NT2/D1 (cell line): ENCODE results near the gene AGAP1.
A peak's percentile ranks its signal among the peaks of the same experiment; 100 is the strongest.

Source experiments
- DNase-seq: peaks from one replicate; pipeline ENCODE4 v3.0.0-alpha.2; 2011; ENCODE audit warnings: low read depth, low spot score
- H3K27me3 ChIP-seq: 2 replicates; pipeline ENCODE4 v1.6.0; 2011; ENCODE audit warnings: mild to moderate bottlenecking; ENCODE audit not compliant: insufficient read length, insufficient read depth
- H3K36me3 ChIP-seq: 2 replicates; pipeline ENCODE4 v1.6.1; 2011; ENCODE audit warnings: mild to moderate bottlenecking, low read length, mixed read lengths; ENCODE audit not compliant: insufficient read depth, insufficient read length
- H3K4me1 ChIP-seq: 2 replicates; pipeline ENCODE4 v1.5.1; 2011; ENCODE audit not compliant: insufficient read depth, insufficient read length
- H3K4me3 ChIP-seq: 2 replicates; pipeline ENCODE4 v1.5.1; 2011; ENCODE audit warnings: low read depth; ENCODE audit not compliant: insufficient read length
- H3K9ac ChIP-seq: 2 replicates; pipeline ENCODE4 v1.6.0; 2011; ENCODE audit warnings: low read depth; ENCODE audit not compliant: insufficient read length
- H3K9me3 ChIP-seq: 2 replicates; pipeline ENCODE4 v1.5.1; 2011; ENCODE audit warnings: mild to moderate bottlenecking, low read length; ENCODE audit not compliant: insufficient read depth
- SUZ12 ChIP-seq: IDR thresholded peaks from 2 replicates; pipeline ENCODE4 v1.6.1; 2011; ENCODE audit not compliant: insufficient read length, insufficient read depth; ENCODE audit errors: extremely low read depth
- YY1 ChIP-seq: IDR thresholded peaks from 2 replicates; pipeline ENCODE4 v1.6.1; 2011; ENCODE audit not compliant: insufficient read length, insufficient read depth
- ZNF274 ChIP-seq: IDR thresholded peaks from 2 replicates; pipeline ENCODE4 v1.6.1; 2011; ENCODE audit warnings: mild to moderate bottlenecking, low read depth, low read length

The AGAP1 gene

DNA sequence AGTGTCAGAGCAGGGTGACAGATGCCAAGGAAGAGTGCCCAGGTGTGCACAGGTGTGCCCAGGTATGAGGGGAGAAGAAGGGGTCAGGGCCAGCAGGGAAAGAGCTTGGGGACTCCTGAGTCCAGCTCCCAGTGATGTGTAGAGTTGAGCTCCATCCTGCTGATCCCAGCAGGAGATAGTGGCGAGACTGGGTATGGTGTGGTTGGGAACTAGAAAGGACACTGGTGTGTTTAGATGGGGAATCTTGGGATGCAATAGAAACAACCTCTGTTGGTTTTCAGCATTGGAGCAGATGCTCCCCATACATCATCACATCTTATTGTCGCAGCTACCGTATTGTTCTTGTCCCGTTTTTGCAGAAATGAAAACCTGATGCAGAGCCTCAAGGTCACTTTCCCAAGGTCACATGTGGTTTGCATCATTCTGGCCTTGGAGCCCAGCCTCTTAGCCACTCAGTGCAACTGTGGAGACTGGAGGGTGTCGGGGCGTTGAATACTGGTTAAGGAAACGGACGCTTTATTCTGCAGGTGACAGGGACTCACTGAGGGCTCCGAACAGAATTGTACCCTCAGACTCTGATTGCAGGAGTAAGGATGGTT, 166.7 kb downstream of the AGAP1 start:
- Histone ChIP-seq H3K4me1 (peaks cover 27% of the 10 kb centered on the region), H3K9me3 (peaks cover 8% of the 10 kb centered on the region; the same call in 1 of the 2 replicates), H3K36me3 (no peaks in the 10 kb centered on the region), H3K9ac (no peak overlapping the region), H3K27me3 (no peaks in the 10 kb centered on the region), H3K4me3 (no peak overlapping the region)
- TF ChIP-seq SUZ12, result no peak
- TF ChIP-seq ZNF274, result no peak
- no peak for TF ChIP-seq YY1
- no peak for DNase-seq

DNA sequence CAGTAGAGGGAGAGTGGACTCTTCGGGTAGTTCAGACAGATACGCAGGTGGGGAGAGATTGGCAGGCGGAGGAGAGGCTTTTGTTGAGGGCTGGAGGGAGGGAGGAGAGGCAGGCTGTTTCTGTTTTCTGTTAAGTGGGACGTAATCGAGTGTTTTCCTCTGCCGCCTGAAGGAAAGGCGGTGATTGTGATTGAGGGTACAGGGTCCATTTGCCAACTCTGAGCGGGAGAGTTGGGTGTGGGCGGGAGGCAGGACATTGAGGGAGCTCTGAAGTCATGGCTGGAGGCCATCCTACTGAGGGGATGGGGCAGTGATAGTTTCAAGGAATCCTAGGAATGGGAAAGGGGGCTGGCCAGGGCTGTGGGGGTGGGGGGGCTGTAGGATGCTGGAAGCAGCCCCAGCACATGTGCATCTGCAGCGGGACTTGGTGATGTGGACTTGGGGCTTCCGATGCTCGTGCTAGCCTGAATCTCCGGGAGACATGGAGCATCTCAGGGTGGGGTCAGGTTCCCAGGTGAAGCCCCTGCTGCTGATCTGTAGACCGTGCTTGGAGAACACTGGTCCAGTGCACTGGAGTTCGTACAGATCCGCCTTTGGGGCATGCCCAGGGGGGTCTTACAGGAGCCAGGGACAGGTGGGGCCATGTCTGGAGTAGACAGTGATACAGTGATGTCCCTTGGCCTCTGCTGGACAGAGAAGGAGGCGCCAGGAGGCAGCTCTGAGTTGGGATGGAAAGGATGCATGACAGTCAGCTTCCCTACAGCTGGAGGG, 167.5 kb downstream of the AGAP1 start:
- Histone ChIP-seq H3K4me1 (peaks cover 35% of the 10 kb centered on the region), H3K9me3 (0 out of 2 replicates have a peak, but pooled peaks cover 3% of the 10 kb centered on the region), H3K36me3 (no peaks in the 10 kb centered on the region), H3K9ac (no peak overlapping the region), H3K4me3 (no peak overlapping the region), H3K27me3 (no peaks in the 10 kb centered on the region)
- TF ChIP-seq SUZ12 (no peak), ZNF274 (no peak), YY1 (no peak)
- no peak for DNase-seq

DNA sequence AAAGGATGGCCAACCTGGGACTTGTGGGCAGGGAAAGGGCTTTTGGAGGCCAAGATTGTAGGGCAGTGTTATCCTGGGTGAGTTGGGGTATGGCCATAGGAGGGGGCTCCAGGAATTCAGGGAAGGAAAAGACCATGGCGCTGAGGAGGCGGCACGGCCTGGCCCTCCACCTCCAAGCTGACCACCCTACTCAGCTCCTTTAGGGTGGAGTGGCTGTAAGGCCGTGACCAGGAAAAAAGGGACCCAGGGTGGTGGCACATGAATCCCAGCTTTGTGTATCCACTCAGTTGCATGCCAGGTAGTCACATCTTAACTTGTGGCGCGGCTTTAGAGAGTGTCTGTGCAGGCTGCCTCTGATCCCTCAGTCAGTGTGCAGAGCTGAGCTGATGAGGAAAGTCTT, 168.1 kb downstream of the AGAP1 start:
- peaks cover 35% of the 10 kb centered on the region for H3K4me1 ChIP-seq
- no peaks in the 10 kb centered on the region for H3K27me3 ChIP-seq
- no peak for TF ChIP-seq YY1
- no peak for TF ChIP-seq ZNF274
- no peak for TF ChIP-seq SUZ12
- H3K9ac ChIP-seq, result no peak overlapping the region
- H3K36me3 ChIP-seq, result no peaks in the 10 kb centered on the region
- 0 out of 2 replicates have a peak, but pooled peaks cover under 1% of the 10 kb centered on the region for H3K9me3 ChIP-seq
- no peak for DNase-seq
- no peak overlapping the region for H3K4me3 ChIP-seq

DNA sequence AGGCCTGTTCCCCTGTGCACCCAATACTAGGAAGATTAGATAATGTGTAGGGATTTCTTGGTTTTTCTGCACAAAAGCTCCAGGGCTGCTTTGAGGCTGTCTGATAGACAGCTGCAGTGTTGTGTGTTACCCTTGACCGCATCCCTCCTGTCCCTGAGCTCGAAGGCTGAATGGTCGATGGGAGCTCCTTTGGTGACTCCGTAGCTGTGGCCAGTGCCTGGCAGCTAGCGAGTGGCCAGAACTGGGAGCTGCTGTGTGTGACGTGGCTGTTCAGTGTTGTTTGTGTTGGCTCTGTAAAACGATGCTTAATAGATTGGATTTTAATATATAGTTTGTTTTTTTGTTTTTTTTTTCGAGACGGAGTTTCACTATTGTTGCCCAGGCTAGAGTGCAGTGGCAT, 170.0 kb downstream of the AGAP1 start:
- Histone ChIP-seq H3K4me1 (peaks cover 35% of the 10 kb centered on the region), H3K4me3 (no peak overlapping the region), H3K36me3 (no peaks in the 10 kb centered on the region), H3K27me3 (no peaks in the 10 kb centered on the region), H3K9ac (no peak overlapping the region), H3K9me3 (no peaks in the 10 kb centered on the region)
- DNase-seq, result no peak
- TF ChIP-seq YY1 (no peak), SUZ12 (no peak), ZNF274 (no peak)

- peaks cover 22% of the 10 kb centered on the region for H3K4me1 ChIP-seq
- no peaks in the 10 kb centered on the region for H3K9me3 ChIP-seq
- H3K4me3 ChIP-seq, result no peak overlapping the region
- DNase-seq, result no peak
- H3K9ac ChIP-seq, result no peak overlapping the region
- H3K27me3 ChIP-seq, result peaks cover 9% of the 10 kb centered on the region
- no peaks in the 10 kb centered on the region for H3K36me3 ChIP-seq
- TF ChIP-seq ZNF274, result no peak
- no peak for TF ChIP-seq SUZ12
- no peak for TF ChIP-seq YY1
Measured at GRCh38 chr2:235665661-235666212, 171.9 kb downstream of the AGAP1 start.

GRCh38 chr2:235666213-235666781, 172.5 kb downstream of the AGAP1 start:
- DNase-seq, result peak; percentile 75
- Histone ChIP-seq H3K36me3 (no peaks in the 10 kb centered on the region), H3K9ac (peak overlapping the region; percentile 53), H3K27me3 (peaks cover 15% of the 10 kb centered on the region), H3K4me1 (peaks cover 23% of the 10 kb centered on the region), H3K4me3 (no peak overlapping the region), H3K9me3 (no peaks in the 10 kb centered on the region)
- TF ChIP-seq ZNF274 (no peak), SUZ12 (no peak), YY1 (no peak)

DNA sequence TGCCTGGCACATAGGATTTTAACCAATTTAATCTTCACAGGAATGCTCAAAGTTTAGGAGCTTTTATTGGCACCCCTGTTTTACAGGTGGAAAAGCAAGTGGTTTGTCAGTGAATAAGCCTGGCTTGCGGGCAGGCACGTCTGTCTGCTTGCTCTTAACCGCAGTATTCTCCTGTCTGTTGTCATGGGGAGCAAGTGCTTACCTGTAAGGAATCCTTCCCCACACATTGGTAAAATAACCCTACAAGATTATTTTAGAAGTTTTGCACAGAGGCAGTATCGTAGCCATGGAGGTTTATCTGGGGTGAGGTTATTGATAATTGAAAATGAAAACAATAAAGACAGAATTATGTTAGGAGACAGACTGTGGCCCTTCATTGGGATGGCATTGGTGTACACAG, 174.9 kb downstream of the AGAP1 start:
- DNase-seq, result no peak
- TF ChIP-seq SUZ12 (no peak), ZNF274 (no peak), YY1 (no peak)

More for the DNA sequence above, 174.9 kb downstream of the AGAP1 start:
- Histone ChIP-seq H3K9ac (no peak overlapping the region), H3K4me1 (peaks cover 16% of the 10 kb centered on the region), H3K27me3 (peaks cover 31% of the 10 kb centered on the region), H3K36me3 (no peaks in the 10 kb centered on the region), H3K9me3 (no peaks in the 10 kb centered on the region), H3K4me3 (no peak overlapping the region)
